NCI-H146 treated with DMSO at 0.1 percent for 48 hours (cell line): ENCODE measurements around the gene ACOXL.

ENCODE experiments used
- DNase-seq: peaks from one replicate; lab custom pipeline; 2025; ENCODE audit not compliant: unreplicated experiment; lab: John Stamatoyannopoulos, UW

The ACOXL gene

GRCh38 chr2:110791435-110791834 is 59.1 kb downstream of the ACOXL start:
- DNase-seq, result no peak

GRCh38 chr2:110793034-110793433 is 60.7 kb downstream of the ACOXL start:
- no peak for DNase-seq

- DNase-seq, result no peak
Measured at GRCh38 chr2:110794390-110794789, 62.0 kb downstream of the ACOXL start.

- DNase-seq, result no peak
Measured at GRCh38 chr2:110794951-110795350, 62.6 kb downstream of the ACOXL start.

GRCh38 chr2:110796716-110797301 is 64.4 kb downstream of the ACOXL start:
- no peak for DNase-seq

GRCh38 chr2:110799376-110799775 is 67.0 kb downstream of the ACOXL start:
- no peak for DNase-seq

GRCh38 chr2:110800611-110801402 is 68.4 kb downstream of the ACOXL start:
- no peak for DNase-seq

GRCh38 chr2:110802208-110802932 is 70.0 kb downstream of the ACOXL start:
- DNase-seq, result no peak

GRCh38 chr2:110804433-110804832 is 72.1 kb downstream of the ACOXL start:
- no peak for DNase-seq

GRCh38 chr2:110804915-110805314 is 72.5 kb downstream of the ACOXL start:
- DNase-seq, result no peak

GRCh38 chr2:110805894-110806452 is 73.6 kb downstream of the ACOXL start:
- DNase-seq, result no peak

GRCh38 chr2:110807522-110807921 is 75.1 kb downstream of the ACOXL start:
- no peak for DNase-seq

- DNase-seq, result no peak
Measured at GRCh38 chr2:110810404-110810803, 78.0 kb downstream of the ACOXL start.

- no peak for DNase-seq
Measured at GRCh38 chr2:110812726-110813645, 80.6 kb downstream of the ACOXL start.

- no peak for DNase-seq
Measured at GRCh38 chr2:110813896-110814295, 81.5 kb downstream of the ACOXL start.

GRCh38 chr2:110815938-110816337 is 83.6 kb downstream of the ACOXL start:
- no peak for DNase-seq

- no peak for DNase-seq
Measured at GRCh38 chr2:110816404-110817365, 84.3 kb downstream of the ACOXL start.

- DNase-seq, result no peak
Measured at GRCh38 chr2:110818767-110819481, 86.6 kb downstream of the ACOXL start.

- no peak for DNase-seq
Measured at GRCh38 chr2:110819711-110820110, 87.3 kb downstream of the ACOXL start.
